ENCODE measurements around the gene ATAD2B.
"Not testable (repeated sequence)": the region's sequence is repeated elsewhere in the genome, so short reads cannot be mapped to it uniquely, and the experiment has no call there.

The ATAD2B gene

DNA sequence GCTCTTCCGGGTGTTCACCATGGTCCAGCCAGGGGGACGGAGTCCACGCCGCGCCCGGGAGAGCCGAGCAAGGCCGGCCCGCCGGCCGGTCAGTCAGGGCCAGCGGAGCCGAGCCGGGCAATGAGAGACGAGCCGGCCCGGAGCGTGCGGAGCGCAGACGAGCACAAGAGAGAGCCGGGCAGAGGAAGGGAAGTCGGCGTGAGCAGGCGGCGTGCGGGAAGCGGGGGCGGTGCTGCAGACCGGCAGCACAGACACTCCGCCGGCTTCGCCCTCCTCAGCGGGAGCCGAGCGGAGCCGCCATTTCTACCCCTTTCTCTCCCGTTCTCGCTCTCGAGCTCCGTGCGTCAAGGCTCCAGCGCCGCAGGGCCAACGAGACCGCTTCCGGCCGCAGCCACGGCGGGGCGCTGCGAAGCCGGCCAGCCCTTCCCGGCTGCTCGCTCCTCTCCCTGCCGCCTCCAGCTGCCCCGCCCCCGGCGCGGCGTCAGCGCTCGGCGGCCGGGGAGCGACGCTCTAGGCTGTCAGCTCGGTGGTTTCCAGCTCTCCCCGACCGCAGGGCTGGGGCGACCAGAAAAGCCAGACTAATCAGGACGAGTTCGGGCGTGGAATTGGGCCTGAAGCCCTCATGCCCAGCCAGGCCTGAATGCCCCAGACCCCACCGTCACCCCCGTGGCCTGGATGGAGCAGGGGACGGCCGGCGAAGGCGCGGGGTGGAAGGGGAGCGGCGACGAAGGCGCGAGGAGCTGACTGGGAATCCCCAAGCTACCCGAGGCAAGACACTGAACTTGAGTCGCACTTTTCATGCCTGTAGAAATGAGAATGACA is at the start of gene ATAD2B:
Gene ATAD2B, minus strand, starts transcription at position 374 of the 822 bp plus-strand sequence. Its CDS starts 353 bp downstream, at position 21.
- peak; percentile 47 to 93 (median 84) for DNase-seq

DNA sequence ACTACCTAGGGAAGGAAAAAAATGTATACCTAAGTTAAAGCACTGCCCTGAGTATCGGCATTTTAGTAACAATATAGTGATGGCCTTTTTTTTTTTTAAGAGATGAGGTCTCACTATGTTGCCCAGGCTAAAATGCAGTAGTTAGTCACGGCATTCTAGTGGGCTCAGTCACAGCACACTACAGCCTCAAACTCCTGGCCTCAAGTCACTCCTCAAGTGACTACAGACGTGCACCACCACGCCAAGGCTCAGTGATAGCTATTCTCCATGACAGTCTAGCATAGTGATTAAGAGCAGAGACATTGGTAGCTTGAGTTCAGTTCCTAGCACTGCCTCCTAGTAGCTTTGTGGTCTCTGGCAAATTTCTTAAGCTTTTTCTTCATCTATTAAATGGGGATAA is 40.9 kb upstream of the ATAD2B start:
- no peak for DNase-seq

DNA sequence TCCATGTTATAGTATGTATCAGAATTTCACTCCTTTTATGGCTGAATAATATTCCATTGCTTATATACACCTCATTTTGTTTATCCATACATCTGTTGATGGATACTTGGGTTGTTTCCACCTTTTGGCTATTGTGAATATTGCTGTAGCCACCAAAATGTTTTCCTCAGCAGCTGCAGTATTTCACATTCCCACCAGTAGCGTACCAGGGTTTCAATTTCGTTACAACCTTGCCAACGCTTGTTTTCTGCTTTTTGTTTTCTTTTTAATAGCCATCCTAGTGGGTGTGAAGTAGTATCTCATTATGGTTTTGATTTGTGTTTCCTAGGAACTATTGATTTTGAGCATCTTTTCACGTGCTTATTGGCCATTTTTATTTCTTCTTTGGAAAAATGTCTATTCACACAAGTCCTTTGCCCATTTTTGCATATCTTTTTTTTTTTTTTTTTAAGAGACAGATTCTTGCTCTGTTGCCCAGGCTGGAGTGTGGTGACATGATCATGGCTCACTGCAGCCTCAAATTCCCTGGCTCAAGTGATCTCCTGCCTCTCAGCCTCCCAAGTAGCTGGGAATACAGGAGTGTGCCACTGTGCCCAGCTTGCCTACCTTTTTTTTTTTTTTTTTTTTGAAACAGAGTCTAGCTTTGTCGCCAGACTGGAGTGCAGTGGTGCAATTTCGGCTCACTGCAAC is 27.5 kb upstream of the ATAD2B start:
- DNase-seq, result no peak

DNA sequence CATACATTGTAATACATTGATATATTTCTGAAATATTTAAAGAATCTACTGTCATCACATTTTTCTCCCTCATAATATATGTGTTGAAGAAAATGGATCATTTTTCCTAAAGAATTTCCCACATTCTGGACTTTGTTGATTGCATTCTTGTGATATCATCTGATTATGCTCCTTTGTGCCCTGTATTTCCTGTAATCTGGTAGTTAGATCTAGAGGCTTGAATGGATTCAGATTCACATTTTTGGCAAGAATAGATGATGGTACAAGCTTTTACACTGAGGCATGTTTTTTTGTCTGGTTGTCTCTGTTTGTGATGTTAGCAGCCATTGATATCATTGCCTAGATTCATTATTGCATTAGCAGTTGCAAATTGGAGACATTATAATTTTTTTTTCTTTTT is 26.7 kb upstream of the ATAD2B start:
- no peak for DNase-seq

DNA sequence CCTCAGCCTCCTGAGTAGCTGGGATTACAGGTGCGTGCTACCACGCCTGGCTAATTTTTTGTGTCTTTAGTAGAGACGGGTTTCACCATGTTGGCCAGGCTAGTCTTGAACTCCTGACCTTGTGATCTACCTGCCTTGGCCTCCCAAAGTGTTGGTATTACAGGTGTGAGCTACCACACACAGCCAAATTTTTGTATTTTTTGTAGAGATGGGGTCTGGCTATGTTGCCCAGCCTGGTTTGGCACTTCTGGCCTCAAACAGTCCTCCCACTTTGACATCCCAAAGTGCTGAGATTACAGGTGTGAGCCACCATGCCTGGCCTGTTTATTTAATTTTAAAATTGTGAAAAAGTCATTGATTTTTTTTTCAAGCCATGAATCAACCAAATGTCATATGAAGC is 25.6 kb upstream of the ATAD2B start:
- not testable (repeated sequence) for DNase-seq

DNA sequence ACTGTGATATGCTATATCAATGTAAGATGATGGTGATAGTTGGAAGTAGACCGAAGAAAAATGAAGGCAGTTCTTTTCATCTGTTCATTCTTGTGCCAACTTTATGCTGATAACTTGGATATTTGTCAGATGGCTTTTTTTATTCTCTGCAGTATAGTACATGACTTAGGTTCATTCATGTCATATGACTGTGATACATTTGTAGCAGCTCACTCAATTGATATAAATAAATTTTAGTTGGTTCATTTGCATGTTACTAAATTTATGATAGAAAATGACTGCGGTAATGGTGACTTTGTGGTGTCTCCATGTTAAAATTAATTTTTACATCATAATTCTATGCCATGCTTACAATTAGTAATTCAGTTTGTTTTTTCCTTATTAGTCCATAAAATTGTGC is 20.4 kb upstream of the ATAD2B start:
- DNase-seq, result no peak

DNA sequence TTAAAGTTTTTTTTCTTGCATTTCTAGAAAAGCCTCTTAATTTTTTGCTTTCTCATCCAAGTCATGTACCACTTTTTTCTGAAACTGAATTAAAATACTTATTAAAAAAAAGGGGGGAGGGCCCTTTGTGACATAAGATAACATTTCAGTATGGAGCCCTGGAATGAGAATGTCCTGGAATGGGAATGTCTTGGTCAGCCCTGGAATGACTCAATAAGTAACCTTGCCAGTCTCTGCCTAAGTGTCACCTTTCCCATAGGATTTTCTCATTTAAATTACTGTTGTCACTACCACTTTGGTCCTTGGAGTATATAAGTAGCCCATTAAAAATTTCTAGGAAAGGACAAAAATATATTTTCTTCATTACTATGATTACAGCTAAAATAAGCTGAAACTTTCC is 18.1 kb upstream of the ATAD2B start:
- DNase-seq, result no peak

DNA sequence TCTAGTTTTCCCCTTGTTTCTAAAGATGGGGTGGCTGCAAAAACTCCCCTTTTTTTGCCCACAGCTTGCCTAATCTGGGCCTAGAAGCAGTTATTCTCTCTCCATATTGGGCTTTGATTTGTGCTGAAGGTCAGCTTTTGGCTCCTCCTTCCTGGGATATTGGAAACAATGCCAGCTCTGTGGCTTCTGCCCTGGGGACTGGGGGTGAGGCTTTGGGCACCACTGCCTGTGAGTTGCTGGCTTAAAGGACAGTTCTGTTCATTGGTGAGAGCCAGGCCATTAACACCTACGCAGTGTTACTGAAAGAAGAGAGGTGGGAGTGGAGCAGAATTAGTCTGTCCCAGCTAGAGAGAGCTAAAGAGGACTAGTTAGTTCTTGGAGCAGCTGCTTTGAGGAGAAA is 17.6 kb upstream of the ATAD2B start:
- DNase-seq, result peak in 29 of 56 donors; percentile 2 to 54 (median 21)

DNA sequence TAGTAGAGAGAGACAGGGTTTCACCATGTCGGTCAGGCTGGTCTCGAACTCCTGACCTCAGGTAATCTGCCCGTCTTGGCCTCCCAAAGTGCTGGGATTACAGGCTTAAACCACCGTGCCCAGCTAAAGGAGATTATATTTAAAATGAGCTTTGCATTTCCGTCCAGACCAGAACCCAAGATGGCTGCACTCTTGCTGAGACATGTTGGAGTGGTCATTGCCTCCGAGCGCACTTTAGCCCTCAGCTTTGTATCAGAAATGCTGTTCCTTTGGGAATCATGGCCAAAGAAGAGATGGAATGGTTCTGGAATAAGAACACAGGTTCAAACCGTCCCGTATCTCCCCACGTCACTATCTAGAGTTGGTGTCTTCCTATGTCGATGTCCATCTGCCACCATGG is 16.7 kb upstream of the ATAD2B start:
- no peak for DNase-seq

DNA sequence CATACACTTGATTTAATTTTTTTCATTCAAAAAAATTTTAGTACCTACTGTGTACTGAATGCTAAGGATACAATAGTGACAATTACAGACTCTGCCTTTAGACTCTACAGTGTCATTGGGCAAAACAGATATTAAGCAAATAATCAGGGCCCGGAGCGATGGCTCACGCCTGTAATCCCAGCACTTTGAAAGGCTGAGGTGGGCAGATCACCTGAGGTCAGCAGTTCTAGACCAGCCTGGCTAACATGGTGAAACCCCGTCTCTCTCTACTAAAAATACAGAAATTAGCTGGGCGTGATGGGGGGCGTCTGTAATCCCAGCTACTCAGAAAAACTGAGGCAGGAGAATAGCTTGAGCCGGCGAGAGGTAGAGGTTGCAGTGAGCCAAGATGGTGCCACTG is 14.7 kb upstream of the ATAD2B start:
- DNase-seq, result no peak

DNA sequence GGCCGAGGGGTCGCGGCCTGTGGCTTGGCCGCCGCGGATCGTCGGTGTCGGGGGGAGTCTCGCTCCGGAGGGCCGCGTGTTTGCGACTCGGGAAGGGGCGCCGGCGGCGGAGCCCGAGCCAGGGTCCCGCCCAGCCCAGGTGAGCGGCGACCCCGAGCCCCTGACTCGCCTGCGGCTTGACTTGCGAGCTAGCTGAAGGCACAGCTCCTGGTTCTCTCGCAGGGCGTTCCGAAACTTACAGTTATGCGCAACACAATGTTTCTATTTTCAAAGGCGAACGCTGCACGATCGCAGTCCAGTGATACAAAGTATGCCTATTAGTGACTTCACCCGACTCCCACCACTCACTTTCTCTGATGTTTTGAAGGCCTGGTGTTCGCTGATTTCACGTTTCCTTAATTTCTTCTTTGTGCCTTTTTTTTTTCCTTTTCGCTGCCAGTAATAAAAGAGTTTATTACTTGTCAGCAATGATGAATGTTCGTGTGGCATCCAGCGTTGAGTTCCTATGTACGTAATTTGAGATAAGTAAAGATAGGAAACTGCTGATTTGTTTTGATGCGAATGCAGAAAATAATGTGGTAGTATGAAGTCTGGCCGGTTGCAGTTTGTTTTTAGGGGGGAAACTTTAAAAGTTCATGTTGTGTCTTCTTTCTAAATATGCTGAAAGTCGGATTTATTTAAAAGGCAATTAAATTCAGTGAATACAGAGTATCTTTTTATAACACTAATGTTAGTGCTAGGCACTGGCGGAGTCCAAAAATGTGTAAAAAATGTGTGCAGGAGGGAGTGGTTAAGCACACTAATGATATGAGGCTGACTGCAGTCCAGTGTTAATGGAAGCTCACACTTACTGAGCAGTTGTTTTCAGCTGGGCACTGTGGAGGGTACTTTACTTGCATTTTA is 14.0 kb upstream of the ATAD2B start:
- DNase-seq, result peak in 12 of 56 donors; percentile 2 to 62 (median 38)

DNA sequence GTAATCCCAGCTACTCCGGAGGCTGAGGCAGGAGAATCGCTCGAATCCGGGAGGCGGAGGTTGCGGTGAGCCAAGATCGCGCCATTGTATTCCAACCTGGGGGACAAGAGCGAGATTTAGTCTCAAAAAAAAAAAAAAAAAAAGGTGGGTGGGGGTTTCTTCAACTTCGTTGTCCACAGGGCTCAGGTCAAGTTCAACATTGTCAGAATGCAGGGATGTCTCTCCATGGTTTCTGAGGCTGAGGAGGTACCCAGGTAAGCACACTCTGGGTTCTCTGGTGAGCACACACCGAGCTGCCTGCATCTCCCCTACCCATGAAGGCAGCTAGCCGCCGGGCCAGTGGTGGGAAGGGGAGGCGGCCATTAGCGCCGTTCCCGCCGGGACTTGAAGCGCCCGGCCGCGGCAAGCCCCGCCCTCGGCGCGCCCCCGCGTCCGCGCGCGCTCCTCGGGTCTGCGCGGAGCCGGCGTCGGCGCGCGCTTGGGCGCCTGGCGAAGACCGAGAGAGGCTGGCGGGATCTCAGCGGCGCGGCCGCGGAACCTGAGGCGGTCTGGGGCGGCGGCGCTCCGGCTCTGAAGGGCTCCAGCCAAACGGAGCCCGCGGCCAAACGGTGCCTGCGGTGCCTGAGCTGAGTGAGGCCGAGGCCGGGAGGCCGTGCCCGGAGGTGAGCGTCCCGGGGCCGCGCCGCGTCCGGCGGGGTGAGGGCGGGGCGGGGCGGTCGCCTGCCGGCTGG is 13.2 kb upstream of the ATAD2B start, which contains the start of gene UBXN2A:
Gene UBXN2A, plus strand, starts transcription at position 477 of the 731 bp plus-strand sequence. CDS start 17,852 bp downstream, outside the sequence.
- DNase-seq, result peak in 48 of 56 donors; percentile 1 to 81 (median 54)

DNA sequence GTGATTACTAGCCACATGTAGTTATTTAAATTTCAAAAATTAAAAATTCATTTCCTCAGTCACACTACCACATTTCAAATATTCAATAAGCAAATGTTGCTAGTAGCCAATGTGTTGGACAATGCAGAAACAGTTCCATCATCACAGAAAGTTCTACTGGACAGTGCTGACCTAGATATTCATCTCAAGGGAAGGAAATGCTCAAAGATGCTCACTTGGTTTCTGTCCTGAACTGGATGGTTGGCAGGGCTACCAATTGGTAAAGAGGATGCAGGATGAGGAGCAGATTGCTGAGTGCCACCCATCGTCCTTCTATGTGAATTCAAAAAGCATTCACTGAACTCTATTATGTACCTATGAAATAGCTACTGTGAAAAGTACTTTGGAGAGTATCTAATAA is 7.3 kb upstream of the ATAD2B start:
- DNase-seq, result no peak

DNA sequence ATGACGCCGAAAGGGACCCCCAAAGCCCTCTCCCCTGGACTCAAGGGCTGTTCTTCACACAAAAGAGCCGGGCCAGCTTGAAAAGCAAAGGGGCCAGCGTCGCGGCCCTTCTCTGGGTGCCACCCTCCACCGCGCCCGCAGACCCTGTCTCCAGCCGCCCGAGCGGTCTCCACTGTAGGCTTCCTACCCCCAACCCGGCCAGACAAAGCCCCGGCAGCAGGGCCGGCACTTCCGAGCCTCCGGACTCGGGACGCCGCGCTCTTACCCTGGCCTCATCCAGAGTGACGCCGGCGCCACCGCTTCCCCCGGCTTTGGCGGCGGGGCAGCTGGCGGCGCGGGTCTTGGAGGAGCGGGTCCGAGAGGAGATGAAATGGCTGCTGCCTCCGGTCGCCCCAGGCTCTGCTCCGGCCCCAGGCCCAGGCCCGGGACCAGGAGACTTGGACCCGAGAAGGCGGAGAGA is 603 bp downstream of the ATAD2B start:
- DNase-seq, result peak in 20 of 56 donors; percentile 17 to 72 (median 56)

DNA sequence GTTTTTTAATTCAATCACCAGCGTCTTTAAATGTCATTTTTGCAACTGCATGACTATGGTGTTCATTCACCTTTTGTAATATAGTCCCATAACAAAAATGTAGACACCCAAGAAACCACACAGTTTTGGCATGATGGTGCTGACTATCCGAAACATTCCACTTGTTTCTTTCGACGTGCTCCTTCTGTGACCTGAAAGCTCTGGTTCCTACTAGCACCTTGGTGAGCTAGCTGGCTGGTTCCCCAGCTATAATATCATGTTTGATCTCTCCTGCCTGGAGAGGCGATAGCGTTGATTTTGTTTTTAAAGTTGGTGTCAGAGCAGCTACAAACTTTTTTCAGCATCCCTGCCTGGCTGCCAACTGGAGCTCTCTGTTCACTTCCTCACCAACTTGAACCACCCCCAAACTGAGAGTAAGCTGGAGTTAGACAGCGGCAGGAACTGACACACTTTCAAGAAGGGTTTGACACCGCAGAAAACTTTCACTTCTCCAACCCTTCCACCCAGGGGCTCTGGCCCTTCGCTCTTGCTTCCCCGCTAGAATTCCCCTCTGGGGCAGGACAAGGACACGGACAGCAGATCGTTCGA is 1.1 kb downstream of the ATAD2B start:
- peak in 36 of 56 donors; percentile 16 to 71 (median 44) for DNase-seq

DNA sequence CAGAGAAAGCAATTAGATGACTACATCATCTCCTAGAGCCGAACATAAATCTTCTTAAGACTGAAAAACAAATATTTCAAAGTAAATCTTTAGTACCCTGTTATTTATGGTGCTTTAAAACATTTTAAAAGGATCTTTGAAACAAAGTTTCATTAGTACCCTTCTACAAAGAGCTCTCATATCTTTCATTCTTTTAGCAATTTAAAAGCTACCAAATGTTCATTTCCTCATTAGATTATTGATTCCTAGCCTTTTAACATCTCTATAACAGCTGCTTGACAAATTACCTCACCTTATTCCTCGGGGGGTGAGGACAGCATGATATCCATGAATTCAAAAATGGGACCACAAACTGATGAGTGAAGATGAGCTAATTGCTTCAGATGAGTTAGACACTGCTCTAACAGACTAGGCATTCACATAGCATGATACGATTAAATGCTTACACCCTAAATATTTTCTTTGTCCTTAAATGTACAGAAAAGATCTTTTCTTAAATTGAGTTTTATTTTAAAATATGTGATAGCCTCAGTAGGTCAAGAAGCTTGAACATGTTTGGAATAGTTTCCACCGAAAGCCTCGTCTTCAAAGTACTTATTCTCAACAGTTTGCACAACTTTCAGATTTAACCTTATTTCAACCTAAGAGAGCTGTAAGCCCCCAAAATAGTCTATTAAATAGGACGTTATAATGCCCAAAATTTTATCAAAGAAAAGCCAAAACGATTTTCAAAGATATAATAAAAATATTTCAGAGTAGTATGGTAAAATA is 2.1 kb downstream of the ATAD2B start:
- no peak for DNase-seq

DNA sequence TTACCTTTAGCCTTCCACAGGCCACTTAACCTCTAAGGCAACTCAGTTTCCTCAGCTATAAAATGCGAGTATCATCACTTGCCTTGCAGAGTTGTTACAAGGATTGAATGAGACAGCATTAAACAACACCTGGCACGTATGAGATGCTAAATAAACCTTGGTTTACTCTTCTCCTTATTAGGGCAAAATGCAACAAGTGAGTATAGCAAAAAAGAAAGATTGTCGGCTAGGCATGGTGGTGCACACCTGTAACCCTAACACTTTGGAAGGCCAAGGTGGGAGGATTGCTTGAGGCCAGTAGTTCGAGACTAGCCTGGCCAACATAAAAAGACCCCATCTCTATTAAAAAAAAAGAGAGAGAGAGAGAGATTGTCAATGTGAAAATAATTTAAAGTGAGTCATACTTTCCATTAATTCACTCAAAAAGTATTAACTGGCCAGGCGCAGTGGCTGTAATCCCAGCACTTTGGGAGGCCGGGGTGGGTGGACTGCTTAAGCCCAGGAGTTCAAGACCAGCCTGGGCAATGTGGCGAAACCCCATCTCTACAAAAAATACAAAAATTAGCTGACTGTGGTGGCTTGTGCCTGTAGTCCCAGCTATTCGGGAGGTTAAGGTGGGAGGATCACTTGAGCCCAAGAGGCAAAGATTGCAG is 8.0 kb downstream of the ATAD2B start:
- DNase-seq, result no peak

DNA sequence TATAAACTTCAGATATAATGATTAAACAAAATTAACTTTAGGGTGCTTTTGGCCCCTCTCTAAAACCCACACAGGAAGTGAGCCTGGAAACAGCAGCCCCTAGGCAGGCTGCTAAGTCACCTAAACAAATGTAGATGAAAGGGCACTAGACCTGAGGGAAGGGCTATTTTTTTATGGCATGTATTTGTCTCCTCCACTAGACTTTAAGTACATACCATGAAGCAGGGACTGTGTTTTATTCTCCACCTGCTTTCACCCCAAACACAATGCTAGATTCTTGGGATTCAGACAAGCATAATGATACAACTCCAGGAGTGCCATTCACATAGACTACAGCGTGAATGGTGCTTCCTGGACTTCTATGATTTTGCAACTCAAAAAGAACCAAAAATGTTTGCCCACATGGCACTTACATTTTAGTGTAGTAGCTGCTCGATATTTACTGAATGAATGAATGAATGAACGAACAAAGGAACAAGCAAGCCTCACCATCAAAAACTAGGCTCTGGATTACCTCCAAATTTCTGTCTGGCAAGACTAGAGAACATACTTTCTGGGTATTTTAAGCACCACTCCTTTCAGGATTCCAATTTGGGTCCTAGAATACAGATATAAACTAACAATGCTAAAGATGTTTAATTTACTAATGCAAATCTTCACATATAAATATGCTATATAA is 10.1 kb downstream of the ATAD2B start:
- DNase-seq, result no peak

Measured in amygdala (tissue), 56 donors.